DOHH2 (cell line): Measurements from ENCODE around the gene EPYC.

Experiments used
- H3F3A ChIP-seq: fragments of 200-600 bp; sonication (generic), shearing (Covaris generic); 2 replicates; pipeline ENCODE4 v1.6.0; 2016; ENCODE audit warnings: antibody characterized with exemption, mild to moderate bottlenecking; ENCODE audit not compliant: control insufficient read depth, insufficient read depth
- H3K27ac ChIP-seq: fragments of 200-600 bp; sonication (generic); 2 replicates; pipeline ENCODE4 v1.5.1; 2014; ENCODE audit warnings: low read depth, mild to moderate bottlenecking, low read length, moderate library complexity
- H3K27me3 ChIP-seq: fragments of 200-600 bp; sonication (generic); 2 replicates; pipeline ENCODE4 v1.6.1; 2014; ENCODE audit warnings: mild to moderate bottlenecking, low read length, mixed read lengths; ENCODE audit not compliant: control insufficient read depth
- H3K36me3 ChIP-seq: fragments of 200-600 bp; sonication (generic); 2 replicates; pipeline ENCODE4 v1.6.1; 2014; ENCODE audit warnings: mild to moderate bottlenecking, low read length, moderate library complexity, mixed read lengths; ENCODE audit not compliant: control insufficient read depth
- H3K4me1 ChIP-seq: fragments of 200-600 bp; sonication (generic); 2 replicates; pipeline ENCODE4 v1.6.1; 2014; ENCODE audit warnings: mild to moderate bottlenecking, low read length, mixed read lengths; ENCODE audit not compliant: control insufficient read depth
- H3K4me2 ChIP-seq: fragments of 200-600 bp; sonication (generic); 2 replicates; pipeline ENCODE4 v1.6.0; 2014; ENCODE audit warnings: mild to moderate bottlenecking, low read length, moderate library complexity
- H3K4me3 ChIP-seq: fragments of 200-600 bp; sonication (generic); 2 replicates; pipeline ENCODE4 v1.5.1; 2014; ENCODE audit warnings: mild to moderate bottlenecking, low read length, mixed read lengths
- H3K79me2 ChIP-seq: fragments of 200-600 bp; sonication (generic); 2 replicates; pipeline ENCODE4 v1.6.1; 2014; ENCODE audit warnings: mild to moderate bottlenecking, low read length, mixed read lengths; ENCODE audit not compliant: control insufficient read depth
- H3K9me2 ChIP-seq: fragments of 200-600 bp; sonication (generic); replicated peaks from 2 replicates; pipeline ENCODE4 v1.6.1; 2014; ENCODE audit warnings: mild to moderate bottlenecking, low read length, mixed read lengths; ENCODE audit not compliant: control insufficient read depth
- H3K9me3 ChIP-seq: fragments of 200-600 bp; sonication (generic); 2 replicates; pipeline ENCODE4 v1.6.1; 2014; ENCODE audit warnings: antibody characterized with exemption, low read length, mixed read lengths; ENCODE audit not compliant: control insufficient read depth, insufficient read depth
- H4K20me1 ChIP-seq: fragments of 200-600 bp; sonication (generic); 2 replicates; pipeline ENCODE4 v1.6.0; 2014; ENCODE audit warnings: low read depth, mild to moderate bottlenecking, antibody characterized with exemption, low read length, moderate library complexity; ENCODE audit not compliant: control insufficient read depth, insufficient read depth
- CTCF ChIP-seq: fragments of 200-600 bp; sonication (generic); IDR thresholded peaks from one replicate; pipeline ENCODE4 v1.5.1; 2014; ENCODE audit warnings: antibody characterized with exemption, mild to moderate bottlenecking, low read depth, low read length; ENCODE audit not compliant: poor library complexity, severe bottlenecking
- EZH2phosphoT487 ChIP-seq: fragments of 200-600 bp; sonication (generic); IDR thresholded peaks from 2 replicates; pipeline ENCODE4 v1.6.1; 2017; ENCODE audit warnings: borderline replicate concordance, mild to moderate bottlenecking, antibody characterized with exemption, low read length, moderate library complexity, mixed read lengths

Gene EPYC

GRCh38 chr12:90943255-90943654 is 61.5 kb downstream of the EPYC start:
- H3K9me3 ChIP-seq: no peaks in the 10 kb centered on the region
- H3K79me2 ChIP-seq: no peaks in the 10 kb centered on the region
- H3K27me3 ChIP-seq: peaks cover 2% of the 10 kb centered on the region; the same call in 1 of the 2 replicates
- H3K4me2 ChIP-seq: no peak overlapping the region
- H3K4me3 ChIP-seq: no peak overlapping the region
- no peaks in the 10 kb centered on the region for H3K9me2 ChIP-seq
- H4K20me1 ChIP-seq: no peaks in the 10 kb centered on the region
- TF ChIP-seq CTCF: no peak
- no peak for TF ChIP-seq EZH2phosphoT487
- no peaks in the 10 kb centered on the region for H3K4me1 ChIP-seq
- H3K27ac ChIP-seq: no peak overlapping the region
- no peaks in the 10 kb centered on the region for H3K36me3 ChIP-seq
- H3F3A ChIP-seq: no peaks in the 10 kb centered on the region

- no peaks in the 10 kb centered on the region for H3K4me1 ChIP-seq
- no peaks in the 10 kb centered on the region for H3K79me2 ChIP-seq
- peaks cover 2% of the 10 kb centered on the region; the same call in 1 of the 2 replicates for H3K27me3 ChIP-seq
- no peaks in the 10 kb centered on the region for H4K20me1 ChIP-seq
- no peaks in the 10 kb centered on the region for H3K9me3 ChIP-seq
- no peaks in the 10 kb centered on the region for H3K9me2 ChIP-seq
- peak; percentile 68 for TF ChIP-seq CTCF
- TF ChIP-seq EZH2phosphoT487: no peak
- no peaks in the 10 kb centered on the region for H3F3A ChIP-seq
- H3K36me3 ChIP-seq: no peaks in the 10 kb centered on the region
- no peak overlapping the region for H3K4me3 ChIP-seq
- H3K4me2 ChIP-seq: no peak overlapping the region
- H3K27ac ChIP-seq: no peak overlapping the region
Measured at GRCh38 chr12:90940872-90941499, 63.8 kb downstream of the EPYC start.

- Histone ChIP-seq H3K4me1 (no peaks in the 10 kb centered on the region), H3K9me2 (no peaks in the 10 kb centered on the region), H3K79me2 (no peaks in the 10 kb centered on the region), H3K4me3 (no peak overlapping the region), H3K4me2 (no peak overlapping the region), H3K27me3 (peaks cover 2% of the 10 kb centered on the region; the same call in 1 of the 2 replicates), H3F3A (no peaks in the 10 kb centered on the region), H3K36me3 (no peaks in the 10 kb centered on the region), H3K9me3 (no peaks in the 10 kb centered on the region), H3K27ac (no peak overlapping the region), H4K20me1 (no peaks in the 10 kb centered on the region)
- TF ChIP-seq CTCF (no peak), EZH2phosphoT487 (no peak)
Measured at GRCh38 chr12:90939382-90939781, 65.4 kb downstream of the EPYC start.
